Adrenal gland (tissue), 12 donors: ENCODE measurements around the gene MTMR11. TPM values are rescaled to one million over a fixed set of nuclear protein-coding genes. Genes with fewer than 3 reads are reported as not detected.

Experiments used
- polyA plus RNA-seq, 3 donors: library from polyadenylated mRNA; stranded (reverse); fragments of 200-250 nt in 2 of 3; fragments of 350-450 nt in 1 of 3; fragmentation: Illumina TruSeq in 1 of 3; extraction: RNeasy Lipid Tissue Mini Kit (QIAGEN cat#74804) in 1 of 3; gene quantifications; one replicate each; pipeline ENCODE4 v1.2.3, GENCODE V29; 2013 to 2014
- total RNA-seq, 9 donors: library from RNA; depleted of rRNA in 4 of 9; stranded (reverse); fragments of >200 nt in 4 of 9; fragments of 120-200 nt in 1 of 9; fragmentation: NEBNext Ultra II Directional in 1 of 9; extraction: Animal tissue kit (Norgen Biotek cat#: 25700) in 1 of 9; gene quantifications; one replicate each; pipeline versions ENCODE4 v1.1.0 to v1.2.4, GENCODE V29; 2013 to 2023
- donor health status: healthy with polysubstance abuse.
- donor health status: Bipolar disorder and iron deficiency.
- donor health status: DM: yes; HTN: yes; CAD: no.
- donor health status: DM: no; HTN: no; CAD: no.
- donor health status: DM: no; HTN: no; CAD: no.
- donor health status: DM: yes; HTN: yes; CAD: no.

MTMR11 gene
- total and polyA plus RNA-seq, 12 donors = 14.5 to 70.6 (median 46.4) TPM

Other genes with a start within 250 kb of the MTMR11 start
- gene FCGR1A, start 154.2 kb downstream of the MTMR11 start, total RNA-seq = 10 to 100 TPM in 7 of 9 donors, 1 to 10 TPM in 2; 2.3 to 38.0 (median 20.2) TPM
- 10 to 100 TPM; 10.6 to 64.2 (median 63.5) TPM for gene FCGR1A, start 154.2 kb downstream of the MTMR11 start, polyA plus RNA-seq
- gene BOLA1, start 37.3 kb downstream of the MTMR11 start, total RNA-seq = 10 to 100 TPM; 12.3 to 63.8 (median 32.7) TPM
- gene BOLA1, start 37.3 kb downstream of the MTMR11 start, polyA plus RNA-seq = 10 to 100 TPM; 12.2 to 50.2 (median 41.0) TPM
- gene SV2A, start 19.0 kb downstream of the MTMR11 start, total RNA-seq = 10 to 100 TPM in 4 of 9 donors, 1 to 10 TPM in 5; 2.8 to 31.8 (median 8.1) TPM
- gene SV2A, start 19.0 kb downstream of the MTMR11 start, polyA plus RNA-seq = 10 to 100 TPM; 11.1 to 24.1 (median 12.8) TPM
- 10 to 100 TPM; 10.2 to 59.3 (median 27.6) TPM for gene SF3B4, start 9.1 kb downstream of the MTMR11 start, total RNA-seq
- gene SF3B4, start 9.1 kb downstream of the MTMR11 start, polyA plus RNA-seq = 10 to 100 TPM; 41.0 to 83.6 (median 57.5) TPM
- 10 to 100 TPM; 14.4 to 45.7 (median 24.4) TPM for gene OTUD7B, start 73.8 kb upstream of the MTMR11 start, total RNA-seq
- gene OTUD7B, start 73.8 kb upstream of the MTMR11 start, polyA plus RNA-seq = 10 to 100 TPM in 2 of 3 donors, 1 to 10 TPM in 1; 5.7 to 18.4 (median 10.2) TPM
- gene VPS45, start 130.9 kb upstream of the MTMR11 start, total RNA-seq = 10 to 100 TPM; 36.5 to 78.9 (median 54.2) TPM
- gene VPS45, start 130.9 kb upstream of the MTMR11 start, polyA plus RNA-seq = 10 to 100 TPM; 49.2 to 67.4 (median 59.2) TPM
- gene PLEKHO1, start 213.0 kb upstream of the MTMR11 start, total RNA-seq = 100 to 1,000 TPM in 1 of 9 donors, 10 to 100 TPM in 8; 36.2 to 109 (median 77.9) TPM
- 100 to 1,000 TPM in 2 of 3 donors, 10 to 100 TPM in 1; 47.3 to 298 (median 227) TPM for gene PLEKHO1, start 213.0 kb upstream of the MTMR11 start, polyA plus RNA-seq